Measurements from ENCODE around the gene NHP2.
A peak's percentile ranks its signal among the peaks of the same experiment; 100 is the strongest.
"Not testable (repeated sequence)": the region's sequence is repeated elsewhere in the genome, so short reads cannot be mapped to it uniquely, and the experiment has no call there.

NHP2 gene

DNA sequence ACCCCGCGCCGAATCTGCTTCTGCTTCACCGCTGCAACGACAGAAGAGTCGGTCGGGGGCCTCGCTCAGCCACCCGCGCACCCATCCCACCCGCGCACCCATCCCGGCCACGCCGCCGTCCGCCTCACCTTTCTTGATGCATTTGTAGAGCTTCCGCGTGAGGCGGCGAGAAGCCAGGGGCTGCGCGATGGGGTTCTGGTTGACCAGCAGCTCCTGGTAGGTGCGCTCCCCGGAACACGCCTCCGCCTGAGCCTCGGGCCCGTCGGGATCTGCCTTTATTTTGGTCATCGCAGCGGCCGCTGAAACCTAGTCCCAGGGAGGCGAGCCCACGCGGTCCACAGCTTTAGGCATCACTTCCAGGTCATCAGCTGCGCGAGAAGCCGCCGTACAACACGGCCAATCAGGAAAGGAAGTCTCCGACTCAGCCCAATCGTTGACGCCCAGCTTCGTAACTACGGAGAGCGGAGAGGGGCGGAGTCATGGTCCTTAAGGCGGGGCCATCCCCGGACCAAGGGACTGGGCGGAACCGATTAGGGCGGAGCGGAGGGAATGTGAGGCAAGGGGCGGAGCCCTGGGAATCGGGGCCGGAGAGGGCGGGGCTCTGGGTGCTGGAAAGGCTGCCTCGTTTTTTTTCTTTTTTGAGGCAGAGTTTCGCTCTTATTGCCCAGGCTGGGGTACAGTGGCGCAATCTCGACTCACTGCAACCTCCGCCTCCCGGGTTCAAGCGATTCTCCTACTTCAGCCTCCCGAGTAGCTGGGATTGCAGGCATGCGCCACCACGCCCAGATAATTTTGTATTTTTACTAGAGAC is at the start of gene NHP2:
NHP2 (minus strand) TSS at position 356 of the 811 bp plus-strand sequence; CDS start at position 288, 68 bp downstream.
- H3K4me3 ChIP-seq (ENCODE audit: low read depth, low read length): peak within 1 kb of the TSS; percentile 98
- peak; percentile 96 for DNase-seq (ENCODE audit: low read depth)
- no peak for TF ChIP-seq CTCF (IDR thresholded peaks at IDR 0.05; ENCODE audit: control insufficient read depth, extremely low read depth, insufficient read depth)

DNA sequence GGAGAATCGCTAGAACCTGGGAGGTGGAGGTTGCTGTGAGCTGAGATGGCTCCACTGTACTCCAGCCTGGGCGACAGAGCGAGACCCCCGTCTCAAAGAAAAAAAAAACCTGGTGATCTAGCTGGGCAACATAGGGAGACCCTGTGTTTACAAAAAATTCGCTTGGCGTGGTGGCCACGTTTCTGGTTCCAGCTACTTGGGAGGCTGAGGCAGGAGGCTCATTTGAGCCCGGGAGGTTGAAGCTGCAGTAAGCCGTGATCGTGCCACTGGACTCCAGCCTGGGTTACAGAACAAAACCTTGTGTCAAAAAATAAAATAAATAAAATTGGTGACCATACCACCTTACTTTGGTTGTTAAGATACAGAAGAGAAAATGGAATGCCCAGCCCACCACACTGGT is 48.9 kb upstream of the NHP2 start:
- no peak for DNase-seq (ENCODE audit: low read depth)
- no peak overlapping the region for H3K4me3 ChIP-seq (ENCODE audit: low read depth, low read length)
- no peak for TF ChIP-seq CTCF (IDR thresholded peaks at IDR 0.05; ENCODE audit: control insufficient read depth, extremely low read depth, insufficient read depth)

GRCh38 chr5:178201927-178202235 is 48.2 kb upstream of the NHP2 start:
- no peak for DNase-seq (ENCODE audit: low read depth)
- no peak overlapping the region for H3K4me3 ChIP-seq (ENCODE audit: low read depth, low read length)
- no peak for TF ChIP-seq CTCF (IDR thresholded peaks at IDR 0.05; ENCODE audit: control insufficient read depth, extremely low read depth, insufficient read depth)

DNA sequence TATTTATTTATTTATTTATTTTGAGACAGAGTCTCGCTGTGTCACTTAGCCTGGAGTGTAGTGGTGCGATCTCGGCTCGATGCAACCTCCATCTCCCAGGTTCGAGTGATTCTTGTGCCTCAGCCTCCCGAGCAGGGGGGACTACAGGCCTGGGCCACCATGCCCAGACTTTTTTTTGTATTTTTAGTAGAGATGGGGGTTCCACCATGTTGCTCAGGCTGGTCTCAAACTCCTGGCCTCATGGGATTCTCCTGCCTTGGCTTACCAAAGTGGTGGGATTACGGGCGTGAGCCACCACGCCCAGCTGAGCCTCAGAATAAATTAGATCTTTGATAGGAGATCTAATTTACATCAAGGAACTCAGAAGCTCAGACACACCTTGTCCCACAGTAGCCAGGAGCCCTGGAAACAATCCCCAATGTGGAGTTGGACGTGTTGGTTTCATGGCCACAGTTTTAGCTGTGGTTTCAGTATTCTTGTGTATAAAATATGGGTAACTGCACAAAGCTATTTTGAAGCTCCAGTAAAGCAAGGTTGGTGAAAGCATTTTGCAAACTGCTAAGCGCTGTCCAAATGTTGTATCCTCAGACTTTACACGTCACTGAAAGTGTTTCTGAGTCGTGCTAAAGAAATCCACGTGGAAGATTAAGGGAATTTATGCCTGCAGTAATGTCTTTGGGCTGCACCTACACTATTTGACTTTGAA is 47.7 kb upstream of the NHP2 start:
- no peak for DNase-seq (ENCODE audit: low read depth)
- H3K4me3 ChIP-seq (ENCODE audit: low read depth, low read length): no peak overlapping the region
- TF ChIP-seq CTCF (IDR thresholded peaks at IDR 0.05; ENCODE audit: control insufficient read depth, extremely low read depth, insufficient read depth): no peak

DNA sequence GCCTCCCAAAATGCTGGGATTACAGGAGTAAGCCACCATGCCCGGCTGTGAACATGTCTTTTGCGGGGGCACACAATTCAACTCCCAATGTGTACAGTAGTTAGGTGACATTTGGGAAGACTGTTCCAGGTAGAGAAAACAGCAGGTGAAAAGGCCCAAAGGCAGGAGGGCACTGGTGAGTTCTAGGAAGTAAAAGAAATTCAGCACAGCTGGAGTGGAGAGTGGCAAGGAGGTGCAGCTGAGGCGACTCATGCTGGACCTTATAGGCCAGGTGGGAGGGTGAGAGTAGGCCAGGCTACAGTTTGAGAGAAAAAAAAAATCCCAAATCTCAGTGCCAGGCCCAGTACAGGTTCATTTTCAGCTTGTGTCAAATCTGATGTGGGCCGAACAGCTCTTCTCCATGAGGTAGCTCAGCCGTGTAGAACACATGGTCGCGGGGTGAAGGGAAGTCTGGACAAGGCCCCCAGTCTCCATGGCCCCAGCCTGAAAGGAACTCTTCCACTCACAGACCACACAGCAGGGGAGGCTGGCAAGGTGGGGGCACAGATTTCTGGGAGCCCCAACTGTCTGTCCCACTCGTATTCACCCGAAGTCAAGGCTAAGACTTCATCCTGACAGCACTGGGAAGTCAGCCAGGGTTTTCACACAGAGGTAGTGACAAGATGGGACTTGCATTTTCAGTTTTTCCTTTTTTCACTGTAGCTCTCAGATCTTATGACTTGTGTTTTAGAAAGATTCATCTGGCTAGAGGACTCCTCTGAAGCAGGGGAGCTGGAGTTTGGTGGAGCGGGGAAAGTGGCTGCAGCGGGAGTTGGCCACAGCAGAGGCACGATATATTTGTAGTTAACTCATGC is 46.1 kb upstream of the NHP2 start:
- no peak overlapping the region for H3K4me3 ChIP-seq (ENCODE audit: low read depth, low read length)

GRCh38 chr5:178198706-178199105 is 45.0 kb upstream of the NHP2 start:
- H3K4me3 ChIP-seq (ENCODE audit: low read depth, low read length): no peak overlapping the region
- no peak for DNase-seq (ENCODE audit: low read depth)
- TF ChIP-seq CTCF (IDR thresholded peaks at IDR 0.05; ENCODE audit: control insufficient read depth, extremely low read depth, insufficient read depth): no peak

More for the DNA sequence above, 46.1 kb upstream of the NHP2 start:
- TF ChIP-seq CTCF (IDR thresholded peaks at IDR 0.05; ENCODE audit: control insufficient read depth, extremely low read depth, insufficient read depth): no peak
- DNase-seq (ENCODE audit: low read depth): no peak

- not testable (repeated sequence) for H3K4me3 ChIP-seq (ENCODE audit: low read depth, low read length); DNase-seq (ENCODE audit: low read depth)
These were observed 44.5 kb upstream of the NHP2 start for GRCh38 chr5:178198151-178198550.

All from LNCaP clone FGC (cell line).